ENCODE data around the gene MSRB3. TPM values are rescaled to one million over a fixed set of nuclear protein-coding genes. Genes with fewer than 3 reads are reported as not detected.

Gene MSRB3
- total and polyA plus RNA-seq, 2 of the 4 experiments (the other 2 are of a cell fraction): 31.7 to 35.7 TPM

GRCh38 chr12:65510007-65510406, 231.5 kb downstream of the MSRB3 start:
- H3K27ac ChIP-seq (ENCODE audit: insufficient read depth, low read length): no peak overlapping the region
- H4K8ac ChIP-seq (ENCODE audit: low read depth in 2 of 2, low read length in 2 of 2): no peak overlapping the region
- H3K9me3 ChIP-seq (ENCODE audit: control insufficient read depth, insufficient read depth, low read length): no peaks in the 10 kb centered on the region
- intact Hi-C loops (cut with micrococcal nuclease) (no loop called here), dilution Hi-C loops (cut with HindIII; ENCODE audit: low sequenced_read_pairs, unreplicated experiment) (no loop called here), in situ Hi-C loops (cut with MboI; ENCODE audit: low sequenced_read_pairs) (no loop called here)
- no peak overlapping the region for H3K18ac ChIP-seq (ENCODE audit: low read depth, low read length)
- ATAC-seq (ENCODE audit: low read depth) (no peak), DNase-seq (no peak)
- no peak overlapping the region for H3K4me3 ChIP-seq (ENCODE audit: insufficient read depth, low read depth, low read length)
- H4K5ac ChIP-seq (ENCODE audit: low read depth, low read length): no peak overlapping the region
- ChIA-PET CTCF (interaction anchor here (0.7 kb wide), 1 partner anchor 40 kb away, joined by 3 read pairs; no protein-coding TSS in a partner anchor), POLR2A (ENCODE audit: unreplicated experiment) (no interaction called here)
- H3K14ac ChIP-seq (replicated peaks; ENCODE audit: low read depth, low read length): no peak overlapping the region
- H3K9me1 ChIP-seq (ENCODE audit: insufficient read depth, low read length): no peaks in the 10 kb centered on the region; the same call in 1 of the 2 replicates
- H4K20me1 ChIP-seq (ENCODE audit: insufficient read depth, low read length): no peaks in the 10 kb centered on the region
- no peak overlapping the region for H3K4me2 ChIP-seq (ENCODE audit: low read depth, low read length)
- TF ChIP-seq CTCF (conservative IDR thresholded peaks at IDR 0.05; ENCODE audit: low read depth, low read length): no peak
- TF ChIP-seq CHD1 (IDR thresholded peaks at IDR 0.05; ENCODE audit: low read depth, low read length): no peak
- TF ChIP-seq MXI1 (IDR thresholded peaks at IDR 0.05; ENCODE audit: borderline replicate concordance, low read depth, low read length): no peak
- TF ChIP-seq USF2 (IDR thresholded peaks at IDR 0.05; ENCODE audit: low read depth, low read length): no peak
- TF ChIP-seq RAD21 (IDR thresholded peaks at IDR 0.05; ENCODE audit: low read length): no peak
- no peak for TF ChIP-seq CEBPB (IDR thresholded peaks at IDR 0.05; ENCODE audit: low read depth, low read length)
- no peak for TF ChIP-seq SMC3 (IDR thresholded peaks at IDR 0.05; ENCODE audit: low read depth, low read length)
- no peak for TF ChIP-seq FOS (IDR thresholded peaks at IDR 0.05; ENCODE audit: low read depth, low read length)
- TF ChIP-seq RFX5 (IDR thresholded peaks at IDR 0.05; ENCODE audit: low read depth, low read length): no peak
- no peak for TF ChIP-seq ELK1 (IDR thresholded peaks at IDR 0.05; ENCODE audit: borderline replicate concordance, low read depth, low read length)
- no peak for TF ChIP-seq NFE2L2 (IDR thresholded peaks at IDR 0.05; ENCODE audit: low read depth, low read length)
- no peak for TF ChIP-seq BHLHE40 (IDR thresholded peaks at IDR 0.05; ENCODE audit: low read depth, low read length)
- TF ChIP-seq MAZ (IDR thresholded peaks at IDR 0.05; ENCODE audit: borderline replicate concordance, low read depth, low read length): no peak
- TF ChIP-seq RCOR1 (IDR thresholded peaks at IDR 0.05; ENCODE audit: insufficient replicate concordance, low read length): no peak
- TF ChIP-seq POLR2A (IDR thresholded peaks at IDR 0.05; ENCODE audit: low read depth, low read length): no peak
- TF ChIP-seq MAFK (IDR thresholded peaks at IDR 0.05; ENCODE audit: low read depth, low read length): no peak
- no TSS peak for BruUV-seq (replicated peaks)
- no peak overlapping the region for H3K56ac ChIP-seq (ENCODE audit: extremely low read depth, insufficient read depth, low read length)
- no peak overlapping the region for H2AFZ ChIP-seq (replicated peaks; ENCODE audit: low read length, poor library complexity)
- no peak overlapping the region for H3K23ac ChIP-seq (ENCODE audit: low read depth, low read length)
- no peak overlapping the region for H4K91ac ChIP-seq (ENCODE audit: insufficient read depth, low read depth, low read length)
- no peak overlapping the region for H2AK5ac ChIP-seq (ENCODE audit: low read depth, low read length)
- no peaks in the 10 kb centered on the region for H3K27me3 ChIP-seq (ENCODE audit: control insufficient read depth, insufficient read depth, low read length)
- H3K4ac ChIP-seq (ENCODE audit: low read depth, low read length): no peak overlapping the region
- no peak overlapping the region for H2BK5ac ChIP-seq (ENCODE audit: low read depth, low read length, poor library complexity, severe bottlenecking)
- no peak overlapping the region for H2AK9ac ChIP-seq (replicated peaks; ENCODE audit: low read depth, low read length, poor library complexity)
- no peak overlapping the region for H2BK20ac ChIP-seq (ENCODE audit: low read depth, low read length)
- H3K4me1 ChIP-seq (ENCODE audit: control insufficient read depth, insufficient read depth, low read length): no peaks in the 10 kb centered on the region
- no peak overlapping the region for H3K9ac ChIP-seq (ENCODE audit: low read depth, low read length)
- H2BK15ac ChIP-seq (ENCODE audit: low read depth, low read length): no peak overlapping the region
- 100% methylated on average over 2 of the region's 3 CpGs; no CpG with 5 or more reads in 1 of the 2 experiments for WGBS, 2 experiments (ENCODE audit: extremely low coverage in 2 of 2, insufficient read length in 1 of 2)
- no peaks in the 10 kb centered on the region for H3K79me1 ChIP-seq (ENCODE audit: low read depth in 1 of 2, low read length in 2 of 2)
- no peak overlapping the region for H2BK120ac ChIP-seq (ENCODE audit: low read depth, low read length)
- no peaks in the 10 kb centered on the region for H3K36me3 ChIP-seq (ENCODE audit: control insufficient read depth, insufficient read depth, low read length)

Measured in IMR-90 (cell line).